ENCODE data around the gene LCN1. TPM values are rescaled to one million over a fixed set of nuclear protein-coding genes. Genes with fewer than 3 reads are reported as not detected.

The LCN1 gene
- total and polyA plus RNA-seq, 2 experiments from 2014 or later = 0.27 TPM; not detected in 1

DNA sequence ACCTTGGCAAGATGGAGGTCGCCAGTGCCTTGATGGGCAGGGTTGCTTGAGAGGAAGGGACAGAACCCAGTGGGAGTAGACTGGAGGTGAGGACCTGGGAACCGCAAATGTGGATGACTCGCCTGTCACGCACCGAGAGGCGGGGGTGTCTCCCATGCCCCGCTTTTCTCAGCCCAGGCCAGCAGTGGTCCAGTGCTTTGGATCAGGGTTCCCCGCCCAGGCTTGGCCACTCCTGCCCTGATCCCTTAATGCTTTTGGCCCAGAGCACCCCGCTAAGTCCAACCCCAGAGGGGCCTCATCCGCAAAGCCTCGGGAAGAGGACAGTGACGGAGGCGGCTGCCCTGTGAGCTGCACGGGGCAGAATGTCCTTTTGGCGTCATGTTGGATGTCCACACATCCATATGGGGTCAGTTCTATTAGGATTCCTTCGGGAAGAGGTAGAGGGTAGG is 18.3 kb upstream of the LCN1 start (continued):
- TF ChIP-seq, protein P1, sequence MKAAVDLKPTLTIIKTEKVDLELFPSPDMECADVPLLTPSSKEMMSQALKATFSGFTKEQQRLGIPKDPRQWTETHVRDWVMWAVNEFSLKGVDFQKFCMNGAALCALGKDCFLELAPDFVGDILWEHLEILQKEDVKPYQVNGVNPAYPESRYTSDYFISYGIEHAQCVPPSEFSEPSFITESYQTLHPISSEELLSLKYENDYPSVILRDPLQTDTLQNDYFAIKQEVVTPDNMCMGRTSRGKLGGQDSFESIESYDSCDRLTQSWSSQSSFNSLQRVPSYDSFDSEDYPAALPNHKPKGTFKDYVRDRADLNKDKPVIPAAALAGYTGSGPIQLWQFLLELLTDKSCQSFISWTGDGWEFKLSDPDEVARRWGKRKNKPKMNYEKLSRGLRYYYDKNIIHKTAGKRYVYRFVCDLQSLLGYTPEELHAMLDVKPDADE (IDR thresholded peaks at IDR 0.05) = no peak
- TF ChIP-seq EZH2phosphoT487 (IDR thresholded peaks at IDR 0.05; ENCODE audit: unreplicated experiment) = no peak
- TF ChIP-seq, protein P2, sequence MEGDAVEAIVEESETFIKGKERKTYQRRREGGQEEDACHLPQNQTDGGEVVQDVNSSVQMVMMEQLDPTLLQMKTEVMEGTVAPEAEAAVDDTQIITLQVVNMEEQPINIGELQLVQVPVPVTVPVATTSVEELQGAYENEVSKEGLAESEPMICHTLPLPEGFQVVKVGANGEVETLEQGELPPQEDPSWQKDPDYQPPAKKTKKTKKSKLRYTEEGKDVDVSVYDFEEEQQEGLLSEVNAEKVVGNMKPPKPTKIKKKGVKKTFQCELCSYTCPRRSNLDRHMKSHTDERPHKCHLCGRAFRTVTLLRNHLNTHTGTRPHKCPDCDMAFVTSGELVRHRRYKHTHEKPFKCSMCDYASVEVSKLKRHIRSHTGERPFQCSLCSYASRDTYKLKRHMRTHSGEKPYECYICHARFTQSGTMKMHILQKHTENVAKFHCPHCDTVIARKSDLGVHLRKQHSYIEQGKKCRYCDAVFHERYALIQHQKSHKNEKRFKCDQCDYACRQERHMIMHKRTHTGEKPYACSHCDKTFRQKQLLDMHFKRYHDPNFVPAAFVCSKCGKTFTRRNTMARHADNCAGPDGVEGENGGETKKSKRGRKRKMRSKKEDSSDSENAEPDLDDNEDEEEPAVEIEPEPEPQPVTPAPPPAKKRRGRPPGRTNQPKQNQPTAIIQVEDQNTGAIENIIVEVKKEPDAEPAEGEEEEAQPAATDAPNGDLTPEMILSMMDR (conservative IDR thresholded peaks at IDR 0.05; ENCODE audit: low read depth in 2 of 2) = no peak
- no peak for TF ChIP-seq STAT1 (IDR thresholded peaks at IDR 0.05; ENCODE audit: unreplicated experiment)
- TF ChIP-seq EZH2 (IDR thresholded peaks at IDR 0.05; ENCODE audit: low read depth, unreplicated experiment) = no peak
- TF ChIP-seq JUNB (IDR thresholded peaks at IDR 0.05; ENCODE audit: unreplicated experiment) = no peak
- no peak for TF ChIP-seq ZNF114 (CRISPR knock-in tag; IDR thresholded peaks at IDR 0.05)
- TF ChIP-seq ZNF331 (CRISPR knock-in tag; IDR thresholded peaks at IDR 0.05; ENCODE audit: low read depth) = no peak

DNA sequence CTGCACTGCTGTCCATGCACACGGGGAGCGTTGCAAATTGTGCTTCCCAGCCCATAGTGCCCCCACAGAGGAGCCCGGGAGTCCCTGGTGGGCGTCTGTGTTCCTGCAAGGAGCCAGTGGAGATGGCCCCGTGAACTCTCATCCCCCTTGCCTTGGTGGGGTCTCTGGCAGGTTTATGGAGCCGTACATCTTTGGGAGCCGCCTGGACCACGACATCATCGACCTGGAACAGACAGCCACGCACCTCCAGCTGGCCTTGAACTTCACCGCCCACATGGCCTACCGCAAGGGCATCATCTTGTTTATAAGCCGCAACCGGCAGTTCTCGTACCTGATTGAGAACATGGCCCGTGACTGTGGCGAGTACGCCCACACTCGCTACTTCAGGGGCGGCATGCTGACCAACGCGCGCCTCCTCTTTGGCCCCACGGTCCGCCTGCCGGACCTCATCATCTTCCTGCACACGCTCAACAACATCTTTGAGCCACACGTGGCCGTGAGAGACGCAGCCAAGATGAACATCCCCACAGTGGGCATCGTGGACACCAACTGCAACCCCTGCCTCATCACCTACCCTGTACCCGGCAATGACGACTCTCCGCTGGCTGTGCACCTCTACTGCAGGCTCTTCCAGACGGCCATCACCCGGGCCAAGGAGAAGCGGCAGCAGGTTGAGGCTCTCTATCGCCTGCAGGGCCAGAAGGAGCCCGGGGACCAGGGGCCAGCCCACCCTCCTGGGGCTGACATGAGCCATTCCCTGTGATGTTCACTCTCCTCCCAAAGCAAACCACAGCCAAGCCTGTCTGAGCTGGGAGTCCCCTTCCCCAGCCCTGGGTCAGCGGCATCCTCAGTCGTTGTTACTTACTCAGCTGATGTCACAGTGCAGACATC is 17.6 kb upstream of the LCN1 start:
- Histone ChIP-seq H3K27ac (ENCODE audit: low read depth) (no peak overlapping the region), H4K20me1 (replicated peaks; ENCODE audit: insufficient read depth) (no peaks in the 10 kb centered on the region; the same call in 1 of the 2 replicates), H3K9me2 (ENCODE audit: insufficient read depth) (no peaks in the 10 kb centered on the region), H3K79me2 (replicated peaks; ENCODE audit: insufficient read depth) (peaks cover 19% of the 10 kb centered on the region), H3K4me3 (no peak overlapping the region), H3K4me2 (no peak overlapping the region), H3K4me1 (ENCODE audit: insufficient read depth) (no peaks in the 10 kb centered on the region; the same call in 1 of the 2 replicates), H2AFZ (no peak overlapping the region), H3K27me3 (ENCODE audit: insufficient read depth) (no peaks in the 10 kb centered on the region), H3F3A (replicated peaks; ENCODE audit: low read depth) (0 out of 2 replicates have a peak, but pooled peaks cover 3% of the 10 kb centered on the region), H3K36me3 (ENCODE audit: insufficient read depth) (peaks cover 9% of the 10 kb centered on the region; the same call in 1 of the 2 replicates)
- Mint-ChIP-seq H3K27ac (no peak overlapping the region), H3K4me3 (0 out of 3 replicates have a peak overlapping the region, but pooled peaks have one; percentile 82), H3K9me3 (no peaks in the 10 kb centered on the region), H3K36me3 (ENCODE audit: low read depth) (peaks cover 39% of the 10 kb centered on the region), H3K4me1 (peaks cover 16% of the 10 kb centered on the region), H3K27me3 (ENCODE audit: insufficient read depth, low read depth, poor library complexity) (peaks cover 14% of the 10 kb centered on the region)
- ATAC-seq (no peak), DNase-seq (ENCODE audit: low spot score) (no peak)
- TF ChIP-seq, protein P1 (IDR thresholded peaks at IDR 0.05) = no peak
- TF ChIP-seq CREB1 (CRISPR knock-in tag; IDR thresholded peaks at IDR 0.05; ENCODE audit: low read depth) = no peak
- no peak for TF ChIP-seq ZNF114 (CRISPR knock-in tag; IDR thresholded peaks at IDR 0.05)
- TF ChIP-seq, protein P3, sequence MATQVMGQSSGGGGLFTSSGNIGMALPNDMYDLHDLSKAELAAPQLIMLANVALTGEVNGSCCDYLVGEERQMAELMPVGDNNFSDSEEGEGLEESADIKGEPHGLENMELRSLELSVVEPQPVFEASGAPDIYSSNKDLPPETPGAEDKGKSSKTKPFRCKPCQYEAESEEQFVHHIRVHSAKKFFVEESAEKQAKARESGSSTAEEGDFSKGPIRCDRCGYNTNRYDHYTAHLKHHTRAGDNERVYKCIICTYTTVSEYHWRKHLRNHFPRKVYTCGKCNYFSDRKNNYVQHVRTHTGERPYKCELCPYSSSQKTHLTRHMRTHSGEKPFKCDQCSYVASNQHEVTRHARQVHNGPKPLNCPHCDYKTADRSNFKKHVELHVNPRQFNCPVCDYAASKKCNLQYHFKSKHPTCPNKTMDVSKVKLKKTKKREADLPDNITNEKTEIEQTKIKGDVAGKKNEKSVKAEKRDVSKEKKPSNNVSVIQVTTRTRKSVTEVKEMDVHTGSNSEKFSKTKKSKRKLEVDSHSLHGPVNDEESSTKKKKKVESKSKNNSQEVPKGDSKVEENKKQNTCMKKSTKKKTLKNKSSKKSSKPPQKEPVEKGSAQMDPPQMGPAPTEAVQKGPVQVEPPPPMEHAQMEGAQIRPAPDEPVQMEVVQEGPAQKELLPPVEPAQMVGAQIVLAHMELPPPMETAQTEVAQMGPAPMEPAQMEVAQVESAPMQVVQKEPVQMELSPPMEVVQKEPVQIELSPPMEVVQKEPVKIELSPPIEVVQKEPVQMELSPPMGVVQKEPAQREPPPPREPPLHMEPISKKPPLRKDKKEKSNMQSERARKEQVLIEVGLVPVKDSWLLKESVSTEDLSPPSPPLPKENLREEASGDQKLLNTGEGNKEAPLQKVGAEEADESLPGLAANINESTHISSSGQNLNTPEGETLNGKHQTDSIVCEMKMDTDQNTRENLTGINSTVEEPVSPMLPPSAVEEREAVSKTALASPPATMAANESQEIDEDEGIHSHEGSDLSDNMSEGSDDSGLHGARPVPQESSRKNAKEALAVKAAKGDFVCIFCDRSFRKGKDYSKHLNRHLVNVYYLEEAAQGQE (IDR thresholded peaks at IDR 0.05; ENCODE audit: unreplicated experiment) = no peak

All from GM23338 (cell line).